Measurements from ENCODE around the gene CMTR1. TPM values are rescaled to one million over a fixed set of nuclear protein-coding genes. Genes with fewer than 3 reads are reported as not detected.
"Not testable (repeated sequence)": the region's sequence is repeated elsewhere in the genome, so short reads cannot be mapped to it uniquely, and the experiment has no call there.

The CMTR1 gene
- total RNA-seq, 2 experiments from 2014 or later, result 49.9 to 50.6 TPM

DNA sequence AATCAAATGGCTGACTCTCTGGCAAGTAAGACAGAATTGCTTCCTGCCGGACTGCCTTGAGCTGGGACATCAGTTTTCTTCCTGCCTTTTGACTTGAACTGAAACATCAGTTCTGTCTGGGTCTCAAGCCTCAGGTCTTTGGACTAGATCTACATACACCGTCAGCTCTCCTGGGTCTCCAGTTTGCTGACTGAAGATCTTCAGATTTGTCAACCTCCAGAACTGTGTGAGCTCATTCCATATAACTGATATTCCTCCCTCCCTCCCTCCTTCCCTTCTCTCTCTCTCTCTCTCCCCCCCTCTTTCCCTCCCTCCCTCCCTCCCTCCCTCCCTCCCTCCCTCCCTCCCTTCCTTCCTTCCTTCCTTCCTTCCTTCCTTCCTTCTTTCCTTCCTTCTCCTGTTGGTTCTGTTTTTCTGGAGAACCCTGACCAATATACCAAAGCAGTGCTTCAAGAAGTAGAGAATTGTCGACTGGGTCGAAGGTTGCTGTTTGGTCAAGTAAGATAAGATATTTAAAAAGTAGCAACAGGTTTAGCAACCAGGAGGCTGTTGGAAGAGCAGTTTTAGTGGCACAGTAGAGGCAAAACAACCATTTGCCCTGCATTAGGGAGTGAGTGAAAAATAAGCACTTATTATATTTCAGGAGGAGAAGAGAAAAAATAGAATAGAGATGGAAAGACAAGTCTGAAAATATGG lies 33.1 kb upstream of the CMTR1 start:
- no peaks in the 10 kb centered on the region for H3K27me3 Mint-ChIP-seq
- no peak overlapping the region for H3K27ac Mint-ChIP-seq
- ChIA-PET CTCF (interaction anchor here (0.8 kb wide), 1 partner anchor 18 kb away, joined by 4 read pairs; no protein-coding TSS in a partner anchor), POLR2A (interaction anchor here (0.7 to 1.4 kb wide), 2 partner anchors 33 to 57 kb away, joined by 3 read pairs; partner anchors contain the start of gene CMTR1)
- intact Hi-C loops (cut with micrococcal nuclease), result no loop called here
- H3K36me3 Mint-ChIP-seq (ENCODE audit: low read depth), result no peaks in the 10 kb centered on the region
- no peaks in the 10 kb centered on the region for H3K4me1 Mint-ChIP-seq (ENCODE audit: low read depth)
- no peaks in the 10 kb centered on the region for H3K9me3 Mint-ChIP-seq
- DNase-seq (no peak), ATAC-seq (no peak)
- no peak for TF ChIP-seq CTCF (IDR thresholded peaks at IDR 0.05)
- no peak overlapping the region for H3K4me3 Mint-ChIP-seq

GRCh38 chr6:37401658-37402057 lies 31.4 kb upstream of the CMTR1 start:
- H3K36me3 Mint-ChIP-seq (ENCODE audit: low read depth); ATAC-seq; H3K4me3 Mint-ChIP-seq; H3K27me3 Mint-ChIP-seq; H3K4me1 Mint-ChIP-seq (ENCODE audit: low read depth); H3K9me3 Mint-ChIP-seq; H3K27ac Mint-ChIP-seq; POLR2A ChIA-PET; DNase-seq; intact Hi-C loops (cut with micrococcal nuclease): not testable (repeated sequence)
- CTCF ChIA-PET, result interaction anchor here (1.2 kb wide), 1 partner anchor 8 kb away, joined by 3 read pairs; no protein-coding TSS in a partner anchor

GRCh38 chr6:37406726-37407341 lies 26.2 kb upstream of the CMTR1 start:
- ChIA-PET POLR2A (no interaction called here), CTCF (no interaction called here)
- DNase-seq (no peak), ATAC-seq (no peak)
- Mint-ChIP-seq H3K36me3 (ENCODE audit: low read depth) (no peaks in the 10 kb centered on the region), H3K27ac (no peak overlapping the region), H3K9me3 (no peaks in the 10 kb centered on the region), H3K4me1 (ENCODE audit: low read depth) (no peaks in the 10 kb centered on the region), H3K27me3 (peaks cover 7% of the 10 kb centered on the region), H3K4me3 (no peak overlapping the region)
- no peak for TF ChIP-seq CTCF (IDR thresholded peaks at IDR 0.05)
- intact Hi-C loops (cut with micrococcal nuclease), result no loop called here

DNA sequence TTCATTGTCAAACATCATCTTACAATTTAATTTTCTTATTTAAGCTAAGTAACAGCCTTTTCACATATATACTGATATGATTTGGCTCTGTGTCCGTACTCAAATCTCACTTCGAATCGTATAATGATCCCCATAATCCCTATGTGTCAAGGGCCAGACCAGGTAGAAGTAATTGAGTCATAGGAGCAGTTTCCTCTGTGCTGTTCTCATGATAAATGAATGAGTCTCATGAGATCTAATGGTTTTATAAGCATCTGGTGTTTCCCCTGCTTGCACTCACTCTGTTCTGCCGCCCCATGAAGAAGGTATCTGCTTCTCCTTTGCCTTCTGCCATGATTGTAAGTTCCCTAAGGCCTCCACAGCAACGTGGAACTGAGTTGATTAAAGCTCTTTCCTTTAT lies 25.1 kb upstream of the CMTR1 start:
- Mint-ChIP-seq H3K9me3 (no peaks in the 10 kb centered on the region), H3K27ac (no peak overlapping the region), H3K4me1 (ENCODE audit: low read depth) (no peaks in the 10 kb centered on the region), H3K27me3 (peaks cover 7% of the 10 kb centered on the region), H3K4me3 (no peak overlapping the region), H3K36me3 (ENCODE audit: low read depth) (no peaks in the 10 kb centered on the region)
- ChIA-PET CTCF (interaction anchor here (1.0 kb wide), 1 partner anchor 11 kb away, joined by 3 read pairs; no protein-coding TSS in a partner anchor), POLR2A (no interaction called here)
- TF ChIP-seq CTCF (IDR thresholded peaks at IDR 0.05), result no peak
- intact Hi-C loops (cut with micrococcal nuclease), result no loop called here
- DNase-seq (no peak), ATAC-seq (no peak)

GRCh38 chr6:37409501-37409900 lies 23.5 kb upstream of the CMTR1 start:
- CTCF ChIA-PET, result no interaction called here
- DNase-seq (no peak), ATAC-seq (no peak)
- Mint-ChIP-seq H3K9me3 (no peaks in the 10 kb centered on the region), H3K27me3 (peaks cover 7% of the 10 kb centered on the region), H3K4me1 (ENCODE audit: low read depth) (no peaks in the 10 kb centered on the region), H3K4me3 (no peak overlapping the region), H3K27ac (no peak overlapping the region), H3K36me3 (ENCODE audit: low read depth) (no peaks in the 10 kb centered on the region)
- intact Hi-C loops (cut with micrococcal nuclease), result no loop called here
- POLR2A ChIA-PET, result no interaction called here
- no peak for TF ChIP-seq CTCF (IDR thresholded peaks at IDR 0.05)
